Neural progenitor cell (in vitro differentiated cells): ENCODE data around the gene CHAF1A.

Source experiments
- EZH2 ChIP-seq: fragments of 200-600 bp; sonication (generic); IDR thresholded peaks from 2 replicates; pipeline ENCODE4 v1.6.1; 2017; ENCODE audit warnings: antibody characterized with exemption, mild to moderate bottlenecking, moderate library complexity
- TF ChIP-seq, protein P1 (sequence below): fragments of 200-600 bp; sonication (generic); IDR thresholded peaks from 2 replicates; pipeline ENCODE4 v1.5.1; 2017; ENCODE audit warnings: antibody characterized with exemption, mild to moderate bottlenecking

DNA sequence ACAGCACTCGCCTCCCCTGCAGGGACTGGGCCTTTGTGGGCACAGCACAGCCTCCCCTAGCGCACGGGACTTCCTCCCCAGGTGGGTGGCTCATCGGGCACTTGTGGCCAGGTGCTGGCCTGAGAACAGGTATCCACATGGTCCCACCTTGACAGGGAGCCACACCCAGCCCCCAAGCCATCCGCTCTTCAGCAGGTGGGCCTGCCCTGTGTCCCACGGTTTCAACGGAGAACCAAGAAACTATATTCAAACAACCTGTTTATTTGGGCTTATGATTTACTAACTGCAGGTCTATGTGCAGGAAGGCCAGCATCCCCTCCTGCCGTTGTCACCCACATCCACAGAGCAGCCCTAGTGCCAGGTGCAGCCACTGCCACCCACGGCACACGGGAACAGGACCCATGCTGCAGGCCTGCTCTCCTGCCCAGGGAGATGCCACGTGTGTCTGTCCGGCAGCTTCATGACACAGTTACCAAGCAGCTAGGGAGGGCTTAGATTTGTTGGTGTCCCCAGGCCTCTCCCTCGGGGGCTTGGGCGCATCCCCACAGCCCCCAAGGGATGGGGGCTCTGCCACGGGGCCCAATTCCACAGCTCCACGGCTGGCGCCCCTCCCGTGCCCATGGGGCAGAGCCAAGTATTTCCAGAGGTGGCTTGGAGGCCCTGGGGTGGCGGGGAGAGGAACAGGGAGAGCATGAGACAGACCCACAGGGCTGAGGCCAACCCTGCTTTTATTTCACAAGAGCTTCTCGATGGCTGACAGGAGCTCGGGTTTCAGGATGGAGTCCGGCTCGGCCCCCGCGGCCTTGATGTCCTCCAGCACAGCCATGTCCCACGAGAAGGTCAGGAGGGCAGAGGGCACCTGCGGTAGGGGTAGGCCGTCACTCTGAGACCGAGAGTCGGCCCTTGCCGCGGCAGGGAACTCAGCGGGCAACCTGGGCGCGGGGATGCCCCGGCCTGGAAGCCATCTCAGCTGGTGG, 42.6 kb downstream of the CHAF1A start:
- TF ChIP-seq, protein P1, sequence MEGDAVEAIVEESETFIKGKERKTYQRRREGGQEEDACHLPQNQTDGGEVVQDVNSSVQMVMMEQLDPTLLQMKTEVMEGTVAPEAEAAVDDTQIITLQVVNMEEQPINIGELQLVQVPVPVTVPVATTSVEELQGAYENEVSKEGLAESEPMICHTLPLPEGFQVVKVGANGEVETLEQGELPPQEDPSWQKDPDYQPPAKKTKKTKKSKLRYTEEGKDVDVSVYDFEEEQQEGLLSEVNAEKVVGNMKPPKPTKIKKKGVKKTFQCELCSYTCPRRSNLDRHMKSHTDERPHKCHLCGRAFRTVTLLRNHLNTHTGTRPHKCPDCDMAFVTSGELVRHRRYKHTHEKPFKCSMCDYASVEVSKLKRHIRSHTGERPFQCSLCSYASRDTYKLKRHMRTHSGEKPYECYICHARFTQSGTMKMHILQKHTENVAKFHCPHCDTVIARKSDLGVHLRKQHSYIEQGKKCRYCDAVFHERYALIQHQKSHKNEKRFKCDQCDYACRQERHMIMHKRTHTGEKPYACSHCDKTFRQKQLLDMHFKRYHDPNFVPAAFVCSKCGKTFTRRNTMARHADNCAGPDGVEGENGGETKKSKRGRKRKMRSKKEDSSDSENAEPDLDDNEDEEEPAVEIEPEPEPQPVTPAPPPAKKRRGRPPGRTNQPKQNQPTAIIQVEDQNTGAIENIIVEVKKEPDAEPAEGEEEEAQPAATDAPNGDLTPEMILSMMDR, result no peak
- no peak for TF ChIP-seq EZH2
